B cell (primary cell): ENCODE data around the gene MAD1L1.

Source experiments
- CTCF ChIP-seq: fragments of 200-600 bp; IDR thresholded peaks from one replicate; pipeline ENCODE4 v1.8.0; 2022; ENCODE audit warnings: antibody characterized with exemption, mild to moderate bottlenecking
- EZH2 ChIP-seq: IDR thresholded peaks from 2 replicates; pipeline ENCODE4 v1.6.1; 2012; ENCODE audit warnings: borderline replicate concordance, low read depth, mild to moderate bottlenecking, moderate library complexity, low read length; ENCODE audit not compliant: insufficient read depth, poor library complexity, severe bottlenecking

GRCh38 chr7:2042650-2043049, 190.1 kb downstream of the MAD1L1 start:
- TF ChIP-seq CTCF (no peak), EZH2 (no peak)
